Measurements from ENCODE around the gene HS2ST1. TPM values are rescaled to one million over a fixed set of nuclear protein-coding genes. Genes with fewer than 3 reads are reported as not detected.

The HS2ST1 gene
- total RNA-seq, 3 donors from 2014 or later (not counting 1 experiment from before 2014, with no cell fraction given) = 12.5 to 18.4 (median 14.3) TPM

GRCh38 chr1:86868477-86868876 is 46.0 kb upstream of the HS2ST1 start:
- Mint-ChIP-seq H3K27ac (peak overlapping the region; percentile 9 to 35), H3K4me3 (no peak overlapping the region), H3K4me1 (peaks cover 21 to 30% of the 10 kb centered on the region in 2 donors)

GRCh38 chr1:86871001-86871400 is 43.4 kb upstream of the HS2ST1 start:
- no peaks in the 10 kb centered on the region for H3K27me3 Mint-ChIP-seq (ENCODE audit: low read depth in 2 of 2)
- DNase-seq = no peak
- intact Hi-C loops (cut with micrococcal nuclease) = no loop called here
- no peak overlapping the region for H3K4me3 ChIP-seq (ENCODE audit: low read length)
- WGBS (ENCODE audit: insufficient coverage) = 86% methylated on average over 1 of the region's 3 CpGs
- no peak overlapping the region for H3K27ac Mint-ChIP-seq
- no peak overlapping the region for H3K27ac ChIP-seq (ENCODE audit: low read length)
- TF ChIP-seq, protein P1, sequence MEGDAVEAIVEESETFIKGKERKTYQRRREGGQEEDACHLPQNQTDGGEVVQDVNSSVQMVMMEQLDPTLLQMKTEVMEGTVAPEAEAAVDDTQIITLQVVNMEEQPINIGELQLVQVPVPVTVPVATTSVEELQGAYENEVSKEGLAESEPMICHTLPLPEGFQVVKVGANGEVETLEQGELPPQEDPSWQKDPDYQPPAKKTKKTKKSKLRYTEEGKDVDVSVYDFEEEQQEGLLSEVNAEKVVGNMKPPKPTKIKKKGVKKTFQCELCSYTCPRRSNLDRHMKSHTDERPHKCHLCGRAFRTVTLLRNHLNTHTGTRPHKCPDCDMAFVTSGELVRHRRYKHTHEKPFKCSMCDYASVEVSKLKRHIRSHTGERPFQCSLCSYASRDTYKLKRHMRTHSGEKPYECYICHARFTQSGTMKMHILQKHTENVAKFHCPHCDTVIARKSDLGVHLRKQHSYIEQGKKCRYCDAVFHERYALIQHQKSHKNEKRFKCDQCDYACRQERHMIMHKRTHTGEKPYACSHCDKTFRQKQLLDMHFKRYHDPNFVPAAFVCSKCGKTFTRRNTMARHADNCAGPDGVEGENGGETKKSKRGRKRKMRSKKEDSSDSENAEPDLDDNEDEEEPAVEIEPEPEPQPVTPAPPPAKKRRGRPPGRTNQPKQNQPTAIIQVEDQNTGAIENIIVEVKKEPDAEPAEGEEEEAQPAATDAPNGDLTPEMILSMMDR (IDR thresholded peaks at IDR 0.05) = no peak
- H3K27me3 ChIP-seq (ENCODE audit: control insufficient read depth, insufficient read depth, low read length) = no peaks in the 10 kb centered on the region
- peaks cover 5% of the 10 kb centered on the region for H3K36me3 ChIP-seq (ENCODE audit: control insufficient read depth, insufficient read depth, low read length)
- no peak for ATAC-seq
- no peaks in the 10 kb centered on the region for H3K36me3 Mint-ChIP-seq
- H3K4me3 Mint-ChIP-seq = no peak overlapping the region
- H3K4me1 ChIP-seq (ENCODE audit: control insufficient read depth, insufficient read depth, low read length) = no peaks in the 10 kb centered on the region
- H3K4me1 Mint-ChIP-seq = peaks cover 16 to 19% of the 10 kb centered on the region in 2 donors
- H3K9me3 ChIP-seq (ENCODE audit: control insufficient read depth, insufficient read depth, low read length) = no peaks in the 10 kb centered on the region
- no peaks in the 10 kb centered on the region for H3K9me3 Mint-ChIP-seq

More at GRCh38 chr1:86868477-86868876, 46.0 kb upstream of the HS2ST1 start:
- H3K27ac ChIP-seq (ENCODE audit: low read length) = no peak overlapping the region
- no peaks in the 10 kb centered on the region for H3K27me3 ChIP-seq (ENCODE audit: control insufficient read depth, insufficient read depth, low read length)
- no peaks in the 10 kb centered on the region for H3K9me3 ChIP-seq (ENCODE audit: control insufficient read depth, insufficient read depth, low read length)
- no peaks in the 10 kb centered on the region for H3K4me1 ChIP-seq (ENCODE audit: control insufficient read depth, insufficient read depth, low read length)
- Mint-ChIP-seq H3K9me3 (no peaks in the 10 kb centered on the region), H3K36me3 (no peaks in the 10 kb centered on the region), H3K27me3 (ENCODE audit: low read depth in 2 of 2) (no peaks in the 10 kb centered on the region)
- H3K4me3 ChIP-seq (ENCODE audit: low read length) = no peak overlapping the region
- DNase-seq (no peak), ATAC-seq (peak in 2 of 3 donors; percentile 32 to 55)
- WGBS (ENCODE audit: insufficient coverage) = no CpG with 5 or more reads among the region's 1 CpG
- peaks cover 2% of the 10 kb centered on the region for H3K36me3 ChIP-seq (ENCODE audit: control insufficient read depth, insufficient read depth, low read length)
- TF ChIP-seq, protein P1 (IDR thresholded peaks at IDR 0.05) = no peak
- intact Hi-C loops (cut with micrococcal nuclease) = no loop called here

DNA sequence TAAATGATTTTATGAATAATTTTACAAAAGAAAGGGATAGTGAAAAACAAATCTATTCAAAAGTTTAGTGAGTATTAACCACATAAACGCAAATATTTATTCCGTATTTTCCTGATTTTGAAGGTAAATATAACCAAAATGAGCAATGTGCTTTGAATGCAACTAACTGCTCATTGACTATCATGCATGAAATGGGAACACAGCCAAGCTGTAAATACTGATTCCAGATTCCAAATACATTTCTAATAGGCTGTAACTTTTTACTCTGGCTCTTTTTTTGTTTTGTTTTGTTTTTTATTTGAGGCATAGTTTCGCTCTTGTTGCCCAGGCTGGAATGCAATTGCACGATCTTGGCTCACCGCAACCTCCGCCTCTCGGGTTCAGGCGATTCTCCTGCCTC is 42.3 kb upstream of the HS2ST1 start:
- H3K27ac ChIP-seq (ENCODE audit: low read length) = no peak overlapping the region
- Mint-ChIP-seq H3K4me3 (no peak overlapping the region), H3K27ac (no peak overlapping the region), H3K4me1 (peaks cover 10 to 17% of the 10 kb centered on the region in 2 donors), H3K36me3 (no peaks in the 10 kb centered on the region), H3K9me3 (no peaks in the 10 kb centered on the region), H3K27me3 (ENCODE audit: low read depth in 2 of 2) (no peaks in the 10 kb centered on the region)
- H3K4me3 ChIP-seq (ENCODE audit: low read length) = no peak overlapping the region
- no peaks in the 10 kb centered on the region for H3K4me1 ChIP-seq (ENCODE audit: control insufficient read depth, insufficient read depth, low read length)
- TF ChIP-seq, protein P1 (IDR thresholded peaks at IDR 0.05) = no peak
- intact Hi-C loops (cut with micrococcal nuclease) = no loop called here
- peaks cover 9% of the 10 kb centered on the region for H3K36me3 ChIP-seq (ENCODE audit: control insufficient read depth, insufficient read depth, low read length)
- ATAC-seq (no peak), DNase-seq (no peak)
- H3K27me3 ChIP-seq (ENCODE audit: control insufficient read depth, insufficient read depth, low read length) = no peaks in the 10 kb centered on the region
- WGBS (ENCODE audit: insufficient coverage) = 97% methylated on average over 8 of the region's 8 CpGs
- H3K9me3 ChIP-seq (ENCODE audit: control insufficient read depth, insufficient read depth, low read length) = no peaks in the 10 kb centered on the region

GRCh38 chr1:86875722-86876121 is 38.7 kb upstream of the HS2ST1 start:
- Mint-ChIP-seq H3K4me3 (no peak overlapping the region), H3K4me1 (peaks cover 0 to 5% of the 10 kb centered on the region in 2 donors), H3K27me3 (ENCODE audit: low read depth in 2 of 2) (no peaks in the 10 kb centered on the region), H3K9me3 (no peaks in the 10 kb centered on the region), H3K36me3 (no peaks in the 10 kb centered on the region), H3K27ac (peak overlapping the region in 1 of 2 donors; percentile 20)
- Histone ChIP-seq H3K36me3 (ENCODE audit: control insufficient read depth, insufficient read depth, low read length) (peaks cover 19% of the 10 kb centered on the region), H3K4me1 (ENCODE audit: control insufficient read depth, insufficient read depth, low read length) (no peaks in the 10 kb centered on the region), H3K27ac (ENCODE audit: low read length) (no peak overlapping the region), H3K4me3 (ENCODE audit: low read length) (no peak overlapping the region), H3K9me3 (ENCODE audit: control insufficient read depth, insufficient read depth, low read length) (no peaks in the 10 kb centered on the region), H3K27me3 (ENCODE audit: control insufficient read depth, insufficient read depth, low read length) (no peaks in the 10 kb centered on the region)
- TF ChIP-seq, protein P1 (IDR thresholded peaks at IDR 0.05) = no peak
- intact Hi-C loops (cut with micrococcal nuclease) = no loop called here
- 100% methylated on average over 1 of the region's 1 CpG for WGBS (ENCODE audit: insufficient coverage)
- ATAC-seq = no peak
- DNase-seq = no peak
